ENCODE measurements around the gene SLC2A5. TPM values are rescaled to one million over a fixed set of nuclear protein-coding genes. Genes with fewer than 3 reads are reported as not detected.
A peak's percentile ranks its signal among the peaks of the same experiment; 100 is the strongest.

The SLC2A5 gene
- polyA plus RNA-seq, 3 donors: 0.75 to 1.3 (median 0.81) TPM

GRCh38 chr1:9086796-9087195 is 17.4 kb upstream of the SLC2A5 start:
- no peaks in the 10 kb centered on the region for H3K27me3 ChIP-seq (ENCODE audit: control insufficient read depth in 2 of 2, insufficient read depth in 2 of 2, low read length in 2 of 2)
- no peak overlapping the region for H3K9ac ChIP-seq (ENCODE audit: insufficient read depth, low read length, poor library complexity, severe bottlenecking)
- H3K4me2 ChIP-seq (replicated peaks; ENCODE audit: extremely low read depth, low read length, poor library complexity, severe bottlenecking): no peak overlapping the region
- no peaks in the 10 kb centered on the region for H3K9me3 ChIP-seq (replicated peaks in 1 of 2; ENCODE audit: control insufficient read depth in 1 of 2, insufficient read depth in 1 of 2, low read length in 2 of 2)
- peaks cover 52 to 56% of the 10 kb centered on the region in 2 donors for H3K4me1 ChIP-seq (ENCODE audit: control insufficient read depth in 1 of 2, insufficient read depth in 2 of 2, low read length in 2 of 2)
- Mint-ChIP-seq H3K36me3 (peaks cover 0 to 13% of the 10 kb centered on the region in 2 donors), H3K27me3 (ENCODE audit: low read depth in 3 of 3) (peaks cover 0 to 4% (median 0%) of the 10 kb centered on the region in 3 donors), H3K9me3 (peaks cover 0 to 3% (median 2%) of the 10 kb centered on the region in 7 donors), H3K27ac (peak overlapping the region in 3 of 7 donors; percentile 6 to 28 (median 18)), H3K4me3 (no peak overlapping the region), H3K4me1 (peaks cover 69% of the 10 kb centered on the region)
- no CpG with 5 or more reads among the region's 2 CpGs for WGBS (ENCODE audit: insufficient coverage)
- no peak for DNase-seq
- no peak overlapping the region for H3K4me3 ChIP-seq (replicated peaks in 1 of 3; ENCODE audit: low read depth in 2 of 3, low read length in 3 of 3)
- intact Hi-C loops (cut with micrococcal nuclease): no loop called here
- no peaks in the 10 kb centered on the region for H3K36me3 ChIP-seq (replicated peaks in 1 of 2; ENCODE audit: control insufficient read depth in 1 of 2, insufficient read depth in 2 of 2, low read length in 2 of 2)
- no peak overlapping the region for H2AFZ ChIP-seq (ENCODE audit: insufficient read depth, low read depth, low read length, poor library complexity, severe bottlenecking)
- TF ChIP-seq CTCF (IDR thresholded peaks at IDR 0.05): no peak
- H4K20me1 ChIP-seq (ENCODE audit: insufficient read depth, low read length): no peaks in the 10 kb centered on the region
- H3K27ac ChIP-seq (ENCODE audit: low read depth in 1 of 2, low read length in 2 of 2): no peak overlapping the region
- no peaks in the 10 kb centered on the region for H3K79me2 ChIP-seq (ENCODE audit: insufficient read depth, low read length)

DNA sequence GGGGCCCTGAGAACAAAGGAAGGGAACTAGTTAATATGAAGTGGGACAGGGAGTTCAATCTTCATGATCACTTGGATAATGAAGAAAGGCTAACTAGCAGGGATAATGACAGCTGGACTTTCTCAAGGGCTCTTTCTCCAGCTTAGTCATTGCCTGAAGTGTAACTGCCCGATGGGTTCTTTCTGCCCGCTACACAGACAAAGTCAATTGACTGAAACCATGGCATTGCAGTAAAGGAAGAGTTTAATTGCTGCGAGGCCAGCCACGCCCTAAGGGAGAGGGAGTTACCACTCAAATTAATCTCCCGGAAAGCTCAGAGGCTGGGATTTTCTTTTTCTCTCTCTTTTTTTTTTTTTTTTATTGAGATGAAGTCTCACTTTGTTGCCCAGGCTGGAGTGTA is 16.6 kb upstream of the SLC2A5 start:
- no peak overlapping the region for H3K4me2 ChIP-seq (replicated peaks; ENCODE audit: extremely low read depth, low read length, poor library complexity, severe bottlenecking)
- H3K9me3 ChIP-seq (replicated peaks in 1 of 2; ENCODE audit: control insufficient read depth in 1 of 2, insufficient read depth in 1 of 2, low read length in 2 of 2): no peaks in the 10 kb centered on the region
- peak overlapping the region in 1 of 2 donors; percentile 17 for H3K4me3 Mint-ChIP-seq
- H3K9ac ChIP-seq (ENCODE audit: insufficient read depth, low read length, poor library complexity, severe bottlenecking): no peak overlapping the region
- H3K27me3 ChIP-seq (ENCODE audit: control insufficient read depth in 2 of 2, insufficient read depth in 2 of 2, low read length in 2 of 2): no peaks in the 10 kb centered on the region
- no peaks in the 10 kb centered on the region for H4K20me1 ChIP-seq (ENCODE audit: insufficient read depth, low read length)
- peak overlapping the region in 3 of 7 donors; percentile 30 to 79 (median 35) for H3K27ac Mint-ChIP-seq
- DNase-seq: peak in 2 of 3 donors; percentile 11 to 32
- H3K4me3 ChIP-seq (replicated peaks in 1 of 3; ENCODE audit: low read depth in 2 of 3, low read length in 3 of 3): no peak overlapping the region
- H3K27ac ChIP-seq (ENCODE audit: low read depth in 1 of 2, low read length in 2 of 2): no peak overlapping the region
- no peaks in the 10 kb centered on the region for H3K36me3 ChIP-seq (replicated peaks in 1 of 2; ENCODE audit: control insufficient read depth in 1 of 2, insufficient read depth in 2 of 2, low read length in 2 of 2)
- WGBS (ENCODE audit: insufficient coverage): no CpG with 5 or more reads among the region's 5 CpGs
- peaks cover 0 to 13% of the 10 kb centered on the region in 2 donors for H3K36me3 Mint-ChIP-seq
- H2AFZ ChIP-seq (ENCODE audit: insufficient read depth, low read depth, low read length, poor library complexity, severe bottlenecking): no peak overlapping the region
- no peaks in the 10 kb centered on the region for H3K79me2 ChIP-seq (ENCODE audit: insufficient read depth, low read length)
- H3K27me3 Mint-ChIP-seq (ENCODE audit: low read depth in 3 of 3): peaks cover 0 to 4% (median 0%) of the 10 kb centered on the region in 3 donors
- peaks cover 74% of the 10 kb centered on the region for H3K4me1 Mint-ChIP-seq
- peaks cover 0 to 3% (median 2%) of the 10 kb centered on the region in 7 donors for H3K9me3 Mint-ChIP-seq
- intact Hi-C loops (cut with micrococcal nuclease): no loop called here
- peaks cover 55 to 59% of the 10 kb centered on the region in 2 donors for H3K4me1 ChIP-seq (ENCODE audit: control insufficient read depth in 1 of 2, insufficient read depth in 2 of 2, low read length in 2 of 2)
- no peak for TF ChIP-seq CTCF (IDR thresholded peaks at IDR 0.05)
